A673 (cell line): ENCODE results near the gene PTCD3.

Experiments used
- EZH2 ChIP-seq: fragments of 200-600 bp; sonication (generic); IDR thresholded peaks from 2 replicates; pipeline ENCODE4 v1.6.1; 2017; ENCODE audit warnings: borderline replicate concordance, low read depth, mild to moderate bottlenecking, mixed read lengths, antibody characterized with exemption, low read length; ENCODE audit not compliant: poor library complexity, severe bottlenecking
- TF ChIP-seq, protein P1 (sequence below): fragments of 300-800, 200-600 bp; sonication (generic); conservative IDR thresholded peaks from 2 replicates; pipeline ENCODE4 v1.5.1; 2017; ENCODE audit warnings: low read depth, mild to moderate bottlenecking, antibody characterized with exemption, low read length, moderate library complexity, mixed read lengths

DNA sequence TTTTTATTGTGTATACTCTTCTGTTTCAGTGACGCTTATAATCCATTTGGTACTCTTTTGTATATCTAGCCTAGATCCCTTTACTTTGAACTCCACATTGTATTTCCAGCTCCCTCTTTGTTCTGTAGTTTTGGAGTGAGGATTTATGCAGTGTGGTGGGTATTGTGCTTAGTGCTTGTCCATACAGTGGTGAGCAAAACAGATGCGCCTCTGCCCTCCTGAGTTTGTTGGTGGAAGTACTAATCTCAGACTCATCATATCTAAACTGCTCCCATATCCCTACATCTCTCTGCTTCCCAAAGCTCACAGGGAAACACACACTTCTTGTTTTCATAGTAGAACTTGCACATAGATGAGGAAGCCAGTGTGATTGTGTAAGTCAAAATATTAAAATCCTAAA, 12.1 kb downstream of the PTCD3 start:
- TF ChIP-seq, protein P1, sequence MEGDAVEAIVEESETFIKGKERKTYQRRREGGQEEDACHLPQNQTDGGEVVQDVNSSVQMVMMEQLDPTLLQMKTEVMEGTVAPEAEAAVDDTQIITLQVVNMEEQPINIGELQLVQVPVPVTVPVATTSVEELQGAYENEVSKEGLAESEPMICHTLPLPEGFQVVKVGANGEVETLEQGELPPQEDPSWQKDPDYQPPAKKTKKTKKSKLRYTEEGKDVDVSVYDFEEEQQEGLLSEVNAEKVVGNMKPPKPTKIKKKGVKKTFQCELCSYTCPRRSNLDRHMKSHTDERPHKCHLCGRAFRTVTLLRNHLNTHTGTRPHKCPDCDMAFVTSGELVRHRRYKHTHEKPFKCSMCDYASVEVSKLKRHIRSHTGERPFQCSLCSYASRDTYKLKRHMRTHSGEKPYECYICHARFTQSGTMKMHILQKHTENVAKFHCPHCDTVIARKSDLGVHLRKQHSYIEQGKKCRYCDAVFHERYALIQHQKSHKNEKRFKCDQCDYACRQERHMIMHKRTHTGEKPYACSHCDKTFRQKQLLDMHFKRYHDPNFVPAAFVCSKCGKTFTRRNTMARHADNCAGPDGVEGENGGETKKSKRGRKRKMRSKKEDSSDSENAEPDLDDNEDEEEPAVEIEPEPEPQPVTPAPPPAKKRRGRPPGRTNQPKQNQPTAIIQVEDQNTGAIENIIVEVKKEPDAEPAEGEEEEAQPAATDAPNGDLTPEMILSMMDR, result no peak
- no peak for TF ChIP-seq EZH2
